HepG2 (cell line): ENCODE measurements around the gene MSI2. TPM values are rescaled to one million over a fixed set of nuclear protein-coding genes. Genes with fewer than 3 reads are reported as not detected.

ENCODE experiments used
- ESRRA ChIP-seq: sonication (generic); formaldehyde crosslinking; IDR thresholded peaks from 2 replicates; pipeline ENCODE4 v1.5.1; 2020; ENCODE audit warnings: mild to moderate bottlenecking, low read depth, missing genetic modification reagents
- FOXJ3 ChIP-seq: sonication (generic); formaldehyde crosslinking; IDR thresholded peaks from 2 replicates; pipeline ENCODE4 v1.4.0; 2020; ENCODE audit warnings: missing genetic modification reagents, mild to moderate bottlenecking, borderline replicate concordance
- GATAD2A ChIP-seq: IDR thresholded peaks from 2 replicates; pipeline ENCODE4 v1.6.1; 2016
- GFI1 ChIP-seq: sonication (generic); formaldehyde crosslinking; IDR thresholded peaks from 2 replicates; pipeline ENCODE4 v1.5.0; 2020; ENCODE audit warnings: missing genetic modification reagents, mild to moderate bottlenecking, borderline replicate concordance
- HMGA1 ChIP-seq: sonication (generic); formaldehyde crosslinking; conservative IDR thresholded peaks from 2 replicates; pipeline ENCODE4 v1.4.0; 2020; ENCODE audit warnings: missing genetic modification reagents
- KLF9 ChIP-seq: IDR thresholded peaks from 2 replicates; pipeline ENCODE4 v1.6.1; 2016; ENCODE audit warnings: low read depth
- SMC3 ChIP-seq: IDR thresholded peaks from 2 replicates; pipeline ENCODE4 v1.6.1; 2011; ENCODE audit warnings: low read length, improper control_type of control experiment
- TBX3 ChIP-seq: fragments of 450-650 bp; IDR thresholded peaks from 2 replicates; pipeline ENCODE4 v1.6.1; 2017; ENCODE audit warnings: antibody characterized with exemption, mild to moderate bottlenecking, inconsistent platforms, borderline replicate concordance
- ZC3H4 ChIP-seq: sonication (generic); formaldehyde crosslinking; IDR thresholded peaks from 2 replicates; pipeline ENCODE4 v1.4.0; 2020; ENCODE audit warnings: missing genetic modification reagents, borderline replicate concordance
- ZFP1 ChIP-seq: IDR thresholded peaks from 2 replicates; pipeline ENCODE4 v1.6.1; 2016
- ZNF235 ChIP-seq: sonication (generic); formaldehyde crosslinking; IDR thresholded peaks from 2 replicates; pipeline ENCODE4 v1.8.1; 2023; ENCODE audit warnings: mild to moderate bottlenecking, missing genetic modification reagents, borderline replicate concordance
- ZNF263 ChIP-seq: sonication (generic); formaldehyde crosslinking; IDR thresholded peaks from 2 replicates; pipeline ENCODE4 v1.4.0; 2020; ENCODE audit warnings: missing genetic modification reagents
- ZNF451 ChIP-seq: sonication (generic); formaldehyde crosslinking; IDR thresholded peaks from 2 replicates; pipeline ENCODE4 v1.5.0; 2020; ENCODE audit warnings: mild to moderate bottlenecking, missing genetic modification reagents
- ZNF577 ChIP-seq: sonication (generic); formaldehyde crosslinking; IDR thresholded peaks from 2 replicates; pipeline ENCODE4 v1.4.0; 2020; ENCODE audit warnings: mild to moderate bottlenecking, low read depth, missing genetic modification reagents, borderline replicate concordance
- ZNF672 ChIP-seq: sonication (generic); formaldehyde crosslinking; IDR thresholded peaks from 2 replicates; pipeline ENCODE4 v1.8.1; 2022; ENCODE audit warnings: missing genetic modification reagents
- polyA plus RNA-seq, 8 experiments: library from polyadenylated mRNA; depleted of rRNA in 3 of 8; stranded (reverse) in 7 of 8; unstranded in 1 of 8; fragments of >200 nt; fragmentation: Illumina TruSeq in 4 of 8; extraction: Trizol in 4 of 8; gene quantifications; 2 replicates each; pipeline versions ENCODE4 v1.2.1 to v1.2.3, GENCODE V29; 2011 to 2016; ENCODE audit warnings: low read depth in 4 of 8, missing spikeins in 1 of 8, mixed read lengths in 1 of 8; ENCODE audit not compliant: insufficient read depth in 1 of 8
- total RNA-seq, 5 experiments: library from RNA; depleted of rRNA; stranded (reverse); fragments of >200 nt; fragmentation: Illumina TruSeq; extraction: Trizol; gene quantifications; 2 replicates each; pipeline ENCODE4 v1.2.3, GENCODE V29; 2016; ENCODE audit warnings: low read depth in 1 of 5
- TF ChIP-seq, protein P1 (sequence below): IDR thresholded peaks from 2 replicates; pipeline ENCODE4 v1.6.1; 2016; ENCODE audit warnings: missing compliant biosample characterization, missing genetic modification reagents, borderline replicate concordance
- TF ChIP-seq, protein P2 (sequence below): sonication (generic); formaldehyde crosslinking; conservative IDR thresholded peaks from 2 replicates; pipeline ENCODE4 v1.8.0; 2022; ENCODE audit warnings: low read depth, missing genetic modification reagents
- TF ChIP-seq, protein P3 (sequence below): IDR thresholded peaks from 2 replicates; pipeline ENCODE4 v1.6.1; 2016; ENCODE audit warnings: missing genetic modification reagents, missing compliant biosample characterization
- TF ChIP-seq, protein P4 (sequence below): IDR thresholded peaks from 2 replicates; pipeline ENCODE4 v1.6.1; 2016; ENCODE audit warnings: low read depth, borderline replicate concordance
- TF ChIP-seq, protein P5 (sequence below): sonication (generic); formaldehyde crosslinking; IDR thresholded peaks from 2 replicates; pipeline ENCODE4 v1.9.0; 2022; ENCODE audit warnings: low read depth, missing genetic modification reagents

The MSI2 gene
- total and polyA plus RNA-seq, 2 of the 13 experiments (the other 11 are each of a cell fraction or from before 2014, with no cell fraction given): 77.5 to 78.4 TPM

DNA sequence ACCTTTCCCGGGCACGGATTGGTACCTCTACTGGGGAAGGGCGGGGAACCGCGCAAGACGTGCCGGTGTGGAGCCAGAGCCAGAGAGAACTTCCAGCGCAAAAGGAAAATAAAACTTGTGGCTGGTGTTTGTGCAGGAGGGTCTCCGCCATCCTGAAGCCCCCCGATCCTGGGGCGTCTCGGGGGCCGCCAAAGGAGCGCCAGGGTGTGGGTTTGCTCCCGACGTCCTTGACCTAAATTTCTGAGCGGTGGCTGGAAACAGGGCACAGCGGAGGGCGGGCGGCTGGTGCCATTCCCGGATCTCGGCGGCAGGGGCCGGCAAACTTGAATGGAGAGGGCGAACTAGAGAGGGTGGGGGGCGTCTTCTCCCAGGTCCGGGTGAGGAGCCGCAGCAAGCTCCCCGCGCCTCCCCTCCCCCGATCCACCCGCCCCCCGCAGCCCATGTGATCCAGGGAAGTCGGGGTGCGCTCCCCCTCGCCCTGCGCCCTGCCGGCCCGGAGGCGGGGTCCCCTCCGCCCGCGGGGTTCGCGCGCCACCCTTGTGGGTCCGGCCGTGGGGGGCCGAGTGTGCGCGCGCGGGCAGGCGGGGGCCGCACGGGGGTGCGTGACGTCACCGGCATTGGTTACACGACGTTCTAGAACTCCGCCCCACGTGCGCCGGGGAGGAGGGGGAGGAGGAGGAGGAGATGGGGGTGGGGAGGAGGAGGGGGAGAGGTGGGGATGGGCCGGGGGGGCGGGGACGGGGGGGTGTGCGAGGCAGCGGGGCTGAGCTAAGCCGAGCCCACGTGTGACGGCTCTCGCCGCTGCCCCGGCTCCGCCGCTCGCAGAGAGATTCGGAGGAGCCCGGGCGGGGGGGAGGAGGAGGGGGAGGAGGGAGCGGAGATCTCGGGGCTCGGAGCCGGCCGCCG is at the start of gene MSI2 (continued):
- TF ChIP-seq, protein P1, sequence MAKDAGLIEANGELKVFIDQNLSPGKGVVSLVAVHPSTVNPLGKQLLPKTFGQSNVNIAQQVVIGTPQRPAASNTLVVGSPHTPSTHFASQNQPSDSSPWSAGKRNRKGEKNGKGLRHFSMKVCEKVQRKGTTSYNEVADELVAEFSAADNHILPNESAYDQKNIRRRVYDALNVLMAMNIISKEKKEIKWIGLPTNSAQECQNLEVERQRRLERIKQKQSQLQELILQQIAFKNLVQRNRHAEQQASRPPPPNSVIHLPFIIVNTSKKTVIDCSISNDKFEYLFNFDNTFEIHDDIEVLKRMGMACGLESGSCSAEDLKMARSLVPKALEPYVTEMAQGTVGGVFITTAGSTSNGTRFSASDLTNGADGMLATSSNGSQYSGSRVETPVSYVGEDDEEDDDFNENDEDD (CRISPR knock-in tag): peak; percentile 71; the same call in 1 of the 2 replicates
- 0 out of 2 replicates have a peak, but pooled peaks have one; percentile 46 for TF ChIP-seq ZNF235 (CRISPR knock-in tag)
- peak; percentile 27; the same call in 1 of the 2 replicates for TF ChIP-seq GATAD2A (CRISPR knock-in tag)
- no peak for TF ChIP-seq KLF9 (CRISPR knock-in tag)
- TF ChIP-seq ESRRA (CRISPR knock-in tag): no peak
- TF ChIP-seq, protein P2, sequence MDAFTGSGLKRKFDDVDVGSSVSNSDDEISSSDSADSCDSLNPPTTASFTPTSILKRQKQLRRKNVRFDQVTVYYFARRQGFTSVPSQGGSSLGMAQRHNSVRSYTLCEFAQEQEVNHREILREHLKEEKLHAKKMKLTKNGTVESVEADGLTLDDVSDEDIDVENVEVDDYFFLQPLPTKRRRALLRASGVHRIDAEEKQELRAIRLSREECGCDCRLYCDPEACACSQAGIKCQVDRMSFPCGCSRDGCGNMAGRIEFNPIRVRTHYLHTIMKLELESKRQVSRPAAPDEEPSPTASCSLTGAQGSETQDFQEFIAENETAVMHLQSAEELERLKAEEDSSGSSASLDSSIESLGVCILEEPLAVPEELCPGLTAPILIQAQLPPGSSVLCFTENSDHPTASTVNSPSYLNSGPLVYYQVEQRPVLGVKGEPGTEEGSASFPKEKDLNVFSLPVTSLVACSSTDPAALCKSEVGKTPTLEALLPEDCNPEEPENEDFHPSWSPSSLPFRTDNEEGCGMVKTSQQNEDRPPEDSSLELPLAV (CRISPR knock-in tag): no peak
- TF ChIP-seq SMC3: no peak
- TF ChIP-seq, protein P3, sequence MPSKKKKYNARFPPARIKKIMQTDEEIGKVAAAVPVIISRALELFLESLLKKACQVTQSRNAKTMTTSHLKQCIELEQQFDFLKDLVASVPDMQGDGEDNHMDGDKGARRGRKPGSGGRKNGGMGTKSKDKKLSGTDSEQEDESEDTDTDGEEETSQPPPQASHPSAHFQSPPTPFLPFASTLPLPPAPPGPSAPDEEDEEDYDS (CRISPR knock-in tag): no peak
- TF ChIP-seq ZNF672 (CRISPR knock-in tag): no peak
- peak; percentile 21; the same call in 1 of the 2 replicates for TF ChIP-seq ZFP1 (CRISPR knock-in tag)
- TF ChIP-seq ZNF451 (CRISPR knock-in tag): 0 out of 2 replicates have a peak, but pooled peaks have one; percentile 21
- TF ChIP-seq FOXJ3 (CRISPR knock-in tag): no peak
- TF ChIP-seq, protein P4, sequence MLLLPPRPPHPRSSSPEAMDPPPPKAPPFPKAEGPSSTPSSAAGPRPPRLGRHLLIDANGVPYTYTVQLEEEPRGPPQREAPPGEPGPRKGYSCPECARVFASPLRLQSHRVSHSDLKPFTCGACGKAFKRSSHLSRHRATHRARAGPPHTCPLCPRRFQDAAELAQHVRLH (CRISPR knock-in tag): no peak
- TF ChIP-seq, protein P5, sequence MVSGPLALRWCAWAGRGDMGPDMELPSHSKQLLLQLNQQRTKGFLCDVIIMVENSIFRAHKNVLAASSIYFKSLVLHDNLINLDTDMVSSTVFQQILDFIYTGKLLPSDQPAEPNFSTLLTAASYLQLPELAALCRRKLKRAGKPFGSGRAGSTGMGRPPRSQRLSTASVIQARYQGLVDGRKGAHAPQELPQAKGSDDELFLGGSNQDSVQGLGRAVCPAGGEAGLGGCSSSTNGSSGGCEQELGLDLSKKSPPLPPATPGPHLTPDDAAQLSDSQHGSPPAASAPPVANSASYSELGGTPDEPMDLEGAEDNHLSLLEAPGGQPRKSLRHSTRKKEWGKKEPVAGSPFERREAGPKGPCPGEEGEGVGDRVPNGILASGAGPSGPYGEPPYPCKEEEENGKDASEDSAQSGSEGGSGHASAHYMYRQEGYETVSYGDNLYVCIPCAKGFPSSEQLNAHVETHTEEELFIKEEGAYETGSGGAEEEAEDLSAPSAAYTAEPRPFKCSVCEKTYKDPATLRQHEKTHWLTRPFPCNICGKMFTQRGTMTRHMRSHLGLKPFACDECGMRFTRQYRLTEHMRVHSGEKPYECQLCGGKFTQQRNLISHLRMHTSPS (CRISPR knock-in tag): peak; percentile 83; the same call in 1 of the 2 replicates
- no peak for TF ChIP-seq ZC3H4 (CRISPR knock-in tag)
- TF ChIP-seq ZNF577 (CRISPR knock-in tag): no peak
- no peak for TF ChIP-seq HMGA1 (CRISPR knock-in tag)
- TF ChIP-seq ZNF263: peak; percentile 89
- no peak for TF ChIP-seq TBX3
- TF ChIP-seq GFI1 (CRISPR knock-in tag): peak; percentile 56; the same call in 1 of the 2 replicates
